Activated B cell treated with CpG ODN at 0.5 μM for 24 hours (primary cell): ENCODE data around the gene HNF1A. TPM values are rescaled to one million over a fixed set of nuclear protein-coding genes. Genes with fewer than 3 reads are reported as not detected.

Experiments
- ATAC-seq: fragments of 200-7000 bp; cut with Tn5 transposase; one replicate; pipeline ENCODE4 v1.10.0; 2021; ENCODE audit warnings: low read depth, mild to moderate bottlenecking, moderate library complexity
- CTCF ChIA-PET: fragments of 350-600 bp; sonication (Branson Sonifier 250); formaldehyde crosslinking; loops from one replicate; lab custom pipeline; 2021; ENCODE audit warnings: antibody characterized with exemption; lab: Charles Lee
- POLR2A ChIA-PET: fragments of 350-600 bp; sonication (Branson Sonifier 250); formaldehyde crosslinking; loops from one replicate; lab custom pipeline; 2021; ENCODE audit warnings: antibody characterized with exemption; lab: Charles Lee
- DNase-seq: peaks from one replicate; pipeline ENCODE4 v3.0.0; 2022
- H3K27ac Mint-ChIP-seq: one replicate; pipeline ENCODE4 v1.8.0; 2020; ENCODE audit warnings: mixed read lengths
- H3K27me3 Mint-ChIP-seq: one replicate; pipeline ENCODE4 v1.8.0; 2021; ENCODE audit warnings: mixed read lengths
- H3K36me3 Mint-ChIP-seq: one replicate; pipeline ENCODE4 v1.8.0; 2021; ENCODE audit warnings: low read depth, mixed read lengths
- H3K4me1 Mint-ChIP-seq: one replicate; pipeline ENCODE4 v1.8.0; 2021; ENCODE audit warnings: mixed read lengths
- H3K4me3 Mint-ChIP-seq: one replicate; pipeline ENCODE4 v1.8.0; 2020; ENCODE audit warnings: mild to moderate bottlenecking, mixed read lengths
- H3K9me3 Mint-ChIP-seq: one replicate; pipeline ENCODE4 v1.8.0; 2020; ENCODE audit warnings: mixed read lengths
- CTCF ChIP-seq: fragments of 200-600 bp; IDR thresholded peaks from one replicate; pipeline ENCODE4 v1.8.0; 2022; ENCODE audit warnings: antibody characterized with exemption, mild to moderate bottlenecking
- intact Hi-C: fragments of 100-400 bp; cut with micrococcal nuclease; formaldehyde crosslinking; loops from one replicate; pipeline ENCODE4 v1.15.1; 2024
- total RNA-seq: library from RNA; stranded (reverse); gene quantifications from 2 replicates; pipeline ENCODE4 v1.2.3, GENCODE V29; 2022

Gene HNF1A
- total RNA-seq, 1 donor from 2014 or later, result not detected

GRCh38 chr12:120959111-120959878, 19.0 kb upstream of the HNF1A start:
- H3K27me3 Mint-ChIP-seq, result peaks cover 8% of the 10 kb centered on the region
- no peak for DNase-seq
- no peaks in the 10 kb centered on the region for H3K36me3 Mint-ChIP-seq
- no peaks in the 10 kb centered on the region for H3K4me1 Mint-ChIP-seq
- no peak overlapping the region for H3K4me3 Mint-ChIP-seq
- TF ChIP-seq CTCF, result no peak
- intact Hi-C loops, result no loop called here
- CTCF ChIA-PET, result interaction anchor here (1.4 kb wide), 1 partner anchor 12 kb away, joined by 5 read pairs; no protein-coding TSS in a partner anchor
- no peaks in the 10 kb centered on the region for H3K9me3 Mint-ChIP-seq
- ATAC-seq, result no peak
- no peak overlapping the region for H3K27ac Mint-ChIP-seq
- POLR2A ChIA-PET, result no interaction called here

GRCh38 chr12:120960657-120961056, 17.7 kb upstream of the HNF1A start:
- Mint-ChIP-seq H3K4me3 (no peak overlapping the region), H3K4me1 (no peaks in the 10 kb centered on the region), H3K27me3 (peaks cover 10% of the 10 kb centered on the region), H3K36me3 (no peaks in the 10 kb centered on the region), H3K9me3 (no peaks in the 10 kb centered on the region), H3K27ac (no peak overlapping the region)
- intact Hi-C loops, result no loop called here
- POLR2A ChIA-PET, result no interaction called here
- no peak for DNase-seq
- CTCF ChIA-PET, result interaction anchor here (1.9 kb wide), 1 partner anchor 11 kb away, joined by 5 read pairs; no protein-coding TSS in a partner anchor
- TF ChIP-seq CTCF, result no peak
- no peak for ATAC-seq

- TF ChIP-seq CTCF, result no peak
- Mint-ChIP-seq H3K4me1 (no peaks in the 10 kb centered on the region), H3K4me3 (no peak overlapping the region), H3K36me3 (no peaks in the 10 kb centered on the region), H3K27ac (no peak overlapping the region), H3K9me3 (no peaks in the 10 kb centered on the region), H3K27me3 (peaks cover 12% of the 10 kb centered on the region)
- no peak for ATAC-seq
- intact Hi-C loops, result no loop called here
- ChIA-PET POLR2A (no interaction called here), CTCF (interaction anchor here (1.9 kb wide), 1 partner anchor 10 kb away, joined by 5 read pairs; no protein-coding TSS in a partner anchor)
- DNase-seq, result no peak
Observed at GRCh38 chr12:120961604-120962531, 16.5 kb upstream of the HNF1A start.

GRCh38 chr12:120962532-120963020, 15.8 kb upstream of the HNF1A start:
- Mint-ChIP-seq H3K27me3 (peaks cover 10% of the 10 kb centered on the region), H3K9me3 (no peaks in the 10 kb centered on the region), H3K36me3 (no peaks in the 10 kb centered on the region), H3K4me1 (no peaks in the 10 kb centered on the region), H3K27ac (no peak overlapping the region), H3K4me3 (no peak overlapping the region)
- ATAC-seq (no peak), DNase-seq (no peak)
- ChIA-PET POLR2A (no interaction called here), CTCF (no interaction called here)
- intact Hi-C loops, result no loop called here
- TF ChIP-seq CTCF, result no peak
